ENCODE data around the gene SUPT20HL2. TPM values are rescaled to one million over a fixed set of nuclear protein-coding genes. Genes with fewer than 3 reads are reported as not detected.

Gene SUPT20HL2
- total and polyA plus RNA-seq, 2 donors (not counting 3 experiments of a cell fraction or from before 2014, with no cell fraction given) = not detected

- Histone ChIP-seq H3K9me1 (replicated peaks; ENCODE audit: control insufficient read depth, extremely low read depth, insufficient read depth, low read length) (no peaks in the 10 kb centered on the region), H3K36me3 (ENCODE audit: control insufficient read depth in 2 of 2, extremely low read depth in 1 of 2, insufficient read depth in 2 of 2, low read length in 2 of 2) (no peaks in the 10 kb centered on the region), H3K4me3 (replicated peaks in 1 of 3; ENCODE audit: insufficient read depth in 1 of 3, low read depth in 1 of 3, low read length in 3 of 3) (no peak overlapping the region), H2AFZ (ENCODE audit: low read depth, low read length) (no peak overlapping the region), H3K27ac (ENCODE audit: insufficient read depth, low read depth, low read length) (no peak overlapping the region), H3K9me3 (replicated peaks; ENCODE audit: control insufficient read depth, insufficient read depth, low read length) (no peaks in the 10 kb centered on the region), H3K4me2 (ENCODE audit: insufficient read depth, low read length) (no peak overlapping the region), H4K20me1 (replicated peaks; ENCODE audit: control insufficient read depth, extremely low read depth, insufficient read depth, low read length) (no peaks in the 10 kb centered on the region), H3K27me3 (ENCODE audit: control insufficient read depth in 2 of 2, insufficient read depth in 2 of 2, low read length in 2 of 2) (peaks cover 0 to 2% of the 10 kb centered on the region in 2 experiments), H3K9ac (replicated peaks; ENCODE audit: extremely low read depth, insufficient read depth, low read length) (no peak overlapping the region), H3K4me1 (ENCODE audit: control insufficient read depth, extremely low read depth, insufficient read depth, low read length) (no peaks in the 10 kb centered on the region), H3K79me2 (ENCODE audit: control insufficient read depth, insufficient read depth, low read length) (no peaks in the 10 kb centered on the region)
- intact Hi-C loops (cut with micrococcal nuclease) = no loop called here
- DNase-seq (ENCODE audit: low read depth, low spot score) (no peak), FAIRE-seq (no peak)
- no TSS peak for BruUV-seq (replicated peaks)
- dilution Hi-C loops (cut with MboI; ENCODE audit: extremely low pct_ligation_motif_present, low sequenced_read_pairs) = no loop called here
- TF ChIP-seq GATA2 (IDR thresholded peaks at IDR 0.05; ENCODE audit: insufficient read depth, insufficient read length, low read depth, low read length) (no peak), EZH2 (IDR thresholded peaks at IDR 0.05; ENCODE audit: borderline replicate concordance, low read depth, low read length, severe bottlenecking) (no peak), JUN (IDR thresholded peaks at IDR 0.05; ENCODE audit: borderline replicate concordance, insufficient read depth, insufficient read length, low read depth) (no peak), CTCF (IDR thresholded peaks at IDR 0.05; ENCODE audit: extremely low read depth in 1 of 2, insufficient read depth in 1 of 2, low read depth in 1 of 2, low read length in 2 of 2) (no peak), MYC (IDR thresholded peaks at IDR 0.05; ENCODE audit: low read depth, low read length) (no peak), FOS (IDR thresholded peaks at IDR 0.05; ENCODE audit: borderline replicate concordance, insufficient read depth, low read length) (no peak), POLR2AphosphoS5 (IDR thresholded peaks at IDR 0.05; ENCODE audit: insufficient read depth, low read depth, low read length) (no peak), POLR2A (IDR thresholded peaks at IDR 0.05; ENCODE audit: low read depth, low read length) (no peak)
- TF ChIP-seq, protein P1, sequence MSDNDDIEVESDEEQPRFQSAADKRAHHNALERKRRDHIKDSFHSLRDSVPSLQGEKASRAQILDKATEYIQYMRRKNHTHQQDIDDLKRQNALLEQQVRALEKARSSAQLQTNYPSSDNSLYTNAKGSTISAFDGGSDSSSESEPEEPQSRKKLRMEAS (IDR thresholded peaks at IDR 0.05; ENCODE audit: insufficient read depth, insufficient read length) = no peak
- POLR2A ChIA-PET = no interaction called here
- CTCF ChIA-PET = no interaction called here
Observed at GRCh38 chrX:24285082-24285481, 28.8 kb downstream of the SUPT20HL2 start.
